CD4-positive, alpha-beta T cell (primary cell): ENCODE results near the gene FIBIN. TPM values are rescaled to one million over a fixed set of nuclear protein-coding genes. Genes with fewer than 3 reads are reported as not detected.

Experiments used
- ATAC-seq: fragments of 200-7000 bp; cut with Tn5 transposase; one replicate; pipeline ENCODE4 v1.10.0; 2022; ENCODE audit warnings: mild to moderate bottlenecking; ENCODE audit not compliant: poor library complexity
- CTCF ChIA-PET: fragments of 350-600 bp; sonication (Branson Sonifier 250); formaldehyde crosslinking; loops from one replicate; lab custom pipeline; 2021; ENCODE audit warnings: antibody characterized with exemption, inconsistent platforms; lab: Charles Lee
- POLR2A ChIA-PET: fragments of 350-600 bp; sonication (Branson Sonifier 250); formaldehyde crosslinking; loops from one replicate; lab custom pipeline; 2021; ENCODE audit warnings: antibody characterized with exemption, inconsistent platforms; lab: Charles Lee
- DNase-seq, 14 experiments: peaks; one replicate each; pipeline ENCODE4 v3.0.0-alpha.2; 2013 to 2020; ENCODE audit warnings: mixed read lengths in 2 of 14
- H3K27ac ChIP-seq, 2 donors: one replicate each; pipeline versions ENCODE4 v1.5.1 to v1.7.0; 2013; ENCODE audit warnings: low read length in 2 of 2, low read depth in 1 of 2, mild to moderate bottlenecking in 1 of 2
- H3K27me3 ChIP-seq, 2 experiments: 1 replicate in 1 of 2; 2 replicates in 1 of 2; pipeline versions ENCODE4 v1.6.1 to v1.7.0; 2013; ENCODE audit warnings: low read length in 2 of 2, control low read depth in 1 of 2, mild to moderate bottlenecking in 1 of 2, moderate library complexity in 1 of 2; ENCODE audit not compliant: insufficient read depth in 2 of 2, control insufficient read depth in 1 of 2
- H3K36me3 ChIP-seq: one replicate; pipeline ENCODE4 v1.6.1; 2013; ENCODE audit warnings: low read length, control low read depth; ENCODE audit not compliant: insufficient read depth
- H3K4me1 ChIP-seq: one replicate; pipeline ENCODE4 v1.6.1; 2013; ENCODE audit warnings: low read length, control low read depth; ENCODE audit not compliant: insufficient read depth
- H3K4me3 ChIP-seq: one replicate; pipeline ENCODE4 v1.5.1; 2013; ENCODE audit warnings: mild to moderate bottlenecking, low read length, moderate library complexity
- H3K9me3 ChIP-seq, 2 experiments: 1 replicate in 1 of 2; 2 replicates in 1 of 2; pipeline versions ENCODE4 v1.6.1 to v1.7.0; 2013; ENCODE audit warnings: low read length in 2 of 2, mild to moderate bottlenecking in 2 of 2, control low read depth in 1 of 2, moderate library complexity in 1 of 2; ENCODE audit not compliant: control insufficient read depth in 1 of 2, insufficient read depth in 1 of 2
- H3K27ac Mint-ChIP-seq: one replicate; pipeline ENCODE4 v1.8.0; 2020; ENCODE audit warnings: mixed read lengths
- H3K27me3 Mint-ChIP-seq: one replicate; pipeline ENCODE4 v1.8.0; 2021; ENCODE audit warnings: mixed read lengths
- H3K36me3 Mint-ChIP-seq: one replicate; pipeline ENCODE4 v1.8.0; 2021; ENCODE audit warnings: low read depth, mixed read lengths
- H3K4me1 Mint-ChIP-seq: one replicate; pipeline ENCODE4 v1.8.0; 2021; ENCODE audit warnings: low read depth, mixed read lengths
- H3K4me3 Mint-ChIP-seq: one replicate; pipeline ENCODE4 v1.8.0; 2020; ENCODE audit warnings: mild to moderate bottlenecking, mixed read lengths
- H3K9me3 Mint-ChIP-seq: one replicate; pipeline ENCODE4 v1.8.0; 2020; ENCODE audit warnings: mixed read lengths
- intact Hi-C, 2 experiments: fragments of 100-400 bp; cut with DNase I in 1 of 2; cut with micrococcal nuclease in 1 of 2; formaldehyde crosslinking; loops; one replicate each; pipeline versions ENCODE4 v1.15.1 to v1.9.0; 2023 to 2025; cut with DNase I, micrococcal nuclease
- total RNA-seq, 174 experiments: library from RNA in 2 of 174; stranded (reverse) in 2 of 174; gene quantifications; one replicate each; pipeline ENCODE4 v1.2.3 and lab custom pipeline; 2021 to 2026
- TF ChIP-seq, protein P1 (sequence below): fragments of 200-600 bp; IDR thresholded peaks from one replicate; pipeline ENCODE4 v1.8.0; 2022; ENCODE audit warnings: antibody characterized with exemption, mild to moderate bottlenecking

FIBIN gene
- total RNA-seq, 2 experiments from 2014 or later: not detected

- no peaks in the 10 kb centered on the region for H3K27me3 Mint-ChIP-seq
- H3K9me3 Mint-ChIP-seq: peaks cover 17% of the 10 kb centered on the region
- Histone ChIP-seq H3K27ac (no peak within 1 kb of the TSS), H3K4me3 (no peak within 1 kb of the TSS), H3K4me1 (no peaks in the 10 kb centered on the region), H3K27me3 (no peaks in the 10 kb centered on the region), H3K9me3 (peaks cover 0 to 6% of the 10 kb centered on the region in 2 experiments), H3K36me3 (no peaks in the 10 kb centered on the region)
- POLR2A ChIA-PET: no interaction called here
- TF ChIP-seq, protein P1, sequence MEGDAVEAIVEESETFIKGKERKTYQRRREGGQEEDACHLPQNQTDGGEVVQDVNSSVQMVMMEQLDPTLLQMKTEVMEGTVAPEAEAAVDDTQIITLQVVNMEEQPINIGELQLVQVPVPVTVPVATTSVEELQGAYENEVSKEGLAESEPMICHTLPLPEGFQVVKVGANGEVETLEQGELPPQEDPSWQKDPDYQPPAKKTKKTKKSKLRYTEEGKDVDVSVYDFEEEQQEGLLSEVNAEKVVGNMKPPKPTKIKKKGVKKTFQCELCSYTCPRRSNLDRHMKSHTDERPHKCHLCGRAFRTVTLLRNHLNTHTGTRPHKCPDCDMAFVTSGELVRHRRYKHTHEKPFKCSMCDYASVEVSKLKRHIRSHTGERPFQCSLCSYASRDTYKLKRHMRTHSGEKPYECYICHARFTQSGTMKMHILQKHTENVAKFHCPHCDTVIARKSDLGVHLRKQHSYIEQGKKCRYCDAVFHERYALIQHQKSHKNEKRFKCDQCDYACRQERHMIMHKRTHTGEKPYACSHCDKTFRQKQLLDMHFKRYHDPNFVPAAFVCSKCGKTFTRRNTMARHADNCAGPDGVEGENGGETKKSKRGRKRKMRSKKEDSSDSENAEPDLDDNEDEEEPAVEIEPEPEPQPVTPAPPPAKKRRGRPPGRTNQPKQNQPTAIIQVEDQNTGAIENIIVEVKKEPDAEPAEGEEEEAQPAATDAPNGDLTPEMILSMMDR: no peak
- no peaks in the 10 kb centered on the region for H3K4me1 Mint-ChIP-seq
- intact Hi-C loops: no loop called here
- H3K27ac Mint-ChIP-seq: no peak within 1 kb of the TSS
- no peak within 1 kb of the TSS for H3K4me3 Mint-ChIP-seq
- H3K36me3 Mint-ChIP-seq: no peaks in the 10 kb centered on the region
- DNase-seq: no peak
- CTCF ChIA-PET: no interaction called here
- no peak for ATAC-seq
Measured at GRCh38 chr11:27040302-27041115, 46.6 kb downstream of the FIBIN start, which contains the start of gene BBOX1. BBOX1 (plus strand) TSS chr11:27040815; CDS start chr11:27055431, 14,616 bp downstream.

DNA sequence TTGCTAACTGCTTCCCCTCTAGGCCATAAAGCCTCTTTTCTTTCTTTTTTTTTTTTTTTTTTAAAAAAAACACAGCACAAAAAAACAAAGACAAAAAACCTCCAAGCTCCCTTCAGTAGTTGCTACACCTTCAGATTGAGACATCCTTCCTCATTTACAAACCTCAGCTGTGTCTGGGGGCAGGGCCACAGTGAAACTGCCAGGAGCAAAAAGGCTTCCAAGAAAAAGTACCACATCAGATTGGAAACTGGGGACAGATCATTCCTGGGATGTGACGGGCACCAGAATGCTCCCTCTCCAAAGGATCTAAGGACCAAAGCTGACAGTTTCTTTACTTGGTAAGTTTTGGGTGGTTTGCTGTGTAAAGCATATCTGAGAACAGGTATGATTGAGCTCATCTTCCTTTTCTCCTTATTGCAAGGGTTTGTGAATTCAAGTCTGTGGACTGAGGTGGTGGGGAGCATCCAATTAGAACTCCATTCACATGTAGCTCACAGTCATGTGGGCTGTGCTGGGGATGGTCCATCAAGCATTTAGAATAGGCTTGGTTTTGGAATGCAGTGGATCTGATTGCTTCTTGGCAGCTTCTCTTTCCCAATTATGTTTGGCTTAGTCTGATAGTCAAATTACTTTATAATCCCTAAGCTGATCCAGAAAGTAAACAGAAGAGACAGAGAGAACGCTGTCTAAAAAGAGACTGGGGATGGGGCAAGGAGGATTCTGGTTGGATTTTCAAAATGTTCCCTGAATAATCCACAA, 47.4 kb downstream of the FIBIN start:
- ChIA-PET CTCF (no interaction called here), POLR2A (no interaction called here)
- H3K4me1 ChIP-seq: no peaks in the 10 kb centered on the region
- Mint-ChIP-seq H3K9me3 (peaks cover 12% of the 10 kb centered on the region), H3K36me3 (no peaks in the 10 kb centered on the region), H3K4me1 (no peaks in the 10 kb centered on the region), H3K27ac (no peak overlapping the region), H3K27me3 (no peaks in the 10 kb centered on the region), H3K4me3 (no peak overlapping the region)
- intact Hi-C loops: no loop called here
- no peak overlapping the region for H3K27ac ChIP-seq
- no peak for DNase-seq
- peaks cover 0 to 6% of the 10 kb centered on the region in 2 experiments for H3K9me3 ChIP-seq
- H3K36me3 ChIP-seq: no peaks in the 10 kb centered on the region
- H3K4me3 ChIP-seq: no peak overlapping the region
- TF ChIP-seq, protein P1: no peak
- H3K27me3 ChIP-seq: no peaks in the 10 kb centered on the region
- no peak for ATAC-seq

Other genes starting within 250 kb of the FIBIN start
- not detected for gene BBOX1, start 46.7 kb downstream of the FIBIN start, total RNA-seq